HepG2 (cell line): ENCODE data around the gene XPR1. TPM values are rescaled to one million over a fixed set of nuclear protein-coding genes. Genes with fewer than 3 reads are reported as not detected.
A peak's percentile ranks its signal among the peaks of the same experiment; 100 is the strongest.
"Not testable (repeated sequence)": the region's sequence is repeated elsewhere in the genome, so short reads cannot be mapped to it uniquely, and the experiment has no call there.

Experiments
- ATAC-seq: fragments of 200-7000 bp; cut with Tn5 transposase; 3 replicates; pipeline ENCODE4 v1.9.1; 2020; ENCODE audit warnings: mild to moderate bottlenecking, moderate library complexity
- BruUV-seq: library from RNA; stranded (reverse); fragments of 400-500 nt; replicated peaks from 2 replicates; lab custom pipeline; 2021; lab: Mats Ljungman, UMichigan
- CTCF ChIA-PET: fragments of 300-600 bp; formaldehyde crosslinking; extraction: SDS; loops from one replicate; lab custom pipeline; 2021; ENCODE audit warnings: low total read pairs, inconsistent platforms, low intra/inter-chr PET ratio; lab: Yijun Ruan, JAX
- POLR2A ChIA-PET: fragments of 350-600 bp; sonication (Branson Sonifier 250); formaldehyde crosslinking; loops from one replicate; lab custom pipeline; 2020; ENCODE audit warnings: antibody characterized with exemption, inconsistent platforms; lab: Yijun Ruan, JAX
- DNase-seq: peaks from one replicate; pipeline ENCODE4 v3.0.0-alpha.2; 2015; ENCODE audit warnings: low spot score
- FAIRE-seq: peaks from 3 replicates; lab custom pipeline; 2011; peaks lifted over from hg19 to GRCh38; lab: Jason Lieb, UNC
- H2AFZ ChIP-seq: one replicate; pipeline ENCODE4 v1.6.1; 2011; ENCODE audit warnings: low read length, inconsistent platforms
- H3K27ac ChIP-seq: fragments of 300-600 bp; 3 replicates; pipeline ENCODE4 v1.8.0; 2011; ENCODE audit warnings: mixed run types, mild to moderate bottlenecking, mixed read lengths, low read length, inconsistent platforms; ENCODE audit not compliant: insufficient read depth; ENCODE audit errors: extremely low read length
- H3K27me3 ChIP-seq, 2 experiments: fragments of 200-600 bp in 1 of 2; 2 replicates in 1 of 2; 3 replicates in 1 of 2; pipeline versions ENCODE4 v1.6.0 to v1.8.0; 2011; ENCODE audit warnings: low read length in 2 of 2, mild to moderate bottlenecking in 2 of 2, moderate library complexity in 2 of 2, inconsistent platforms in 1 of 2; ENCODE audit not compliant: insufficient read depth in 2 of 2, control insufficient read depth in 1 of 2
- H3K36me3 ChIP-seq, 2 experiments: fragments of 200-600 bp in 1 of 2; replicated peaks in 1 of 2; 2 replicates in 1 of 2; 3 replicates in 1 of 2; pipeline versions ENCODE4 v1.5.1 to v1.8.0; 2011; ENCODE audit warnings: low read length in 2 of 2, inconsistent platforms in 1 of 2; ENCODE audit not compliant: insufficient read depth in 2 of 2, control insufficient read depth in 1 of 2
- H3K4me1 ChIP-seq: 2 replicates; pipeline ENCODE4 v1.5.1; 2012; ENCODE audit warnings: low read length, inconsistent platforms; ENCODE audit not compliant: insufficient read depth
- H3K4me2 ChIP-seq: 2 replicates; pipeline ENCODE4 v1.6.0; 2011; ENCODE audit warnings: low read depth, low read length, inconsistent platforms
- H3K4me3 ChIP-seq, 3 experiments: fragments of 200-600 bp in 1 of 3; sonication (generic), shearing (Covaris generic) in 1 of 3; replicated peaks in 1 of 3; 2 replicates each; pipeline ENCODE4 v1.5.1; 2011 to 2016; ENCODE audit warnings: low read length in 3 of 3, inconsistent platforms in 2 of 3, low read depth in 2 of 3, mild to moderate bottlenecking in 2 of 3, control low read depth in 1 of 3, mixed read lengths in 1 of 3; ENCODE audit not compliant: insufficient read depth in 1 of 3
- H3K79me2 ChIP-seq: one replicate; pipeline ENCODE4 v1.6.1; 2011; ENCODE audit warnings: low read length, inconsistent platforms; ENCODE audit not compliant: insufficient read depth
- H3K9ac ChIP-seq: 2 replicates; pipeline ENCODE4 v1.6.0; 2011; ENCODE audit warnings: mild to moderate bottlenecking, low read depth, low read length, inconsistent platforms; ENCODE audit not compliant: insufficient read depth
- H3K9me3 ChIP-seq: 2 replicates; pipeline ENCODE4 v1.5.1; 2012; ENCODE audit warnings: mild to moderate bottlenecking, low read length
- H4K20me1 ChIP-seq: 2 replicates; pipeline ENCODE4 v1.6.0; 2011; ENCODE audit warnings: inconsistent platforms, mild to moderate bottlenecking, low read length, moderate library complexity; ENCODE audit not compliant: insufficient read depth
- ARNTL ChIP-seq: sonication (generic); formaldehyde crosslinking; IDR thresholded peaks from 2 replicates; pipeline ENCODE4 v1.4.0; 2020; ENCODE audit warnings: mild to moderate bottlenecking, missing genetic modification reagents
- REL ChIP-seq: sonication (generic); formaldehyde crosslinking; conservative IDR thresholded peaks from 2 replicates; pipeline ENCODE4 v1.8.0; 2022; ENCODE audit warnings: mild to moderate bottlenecking, missing genetic modification reagents, moderate library complexity
- ZMYM4 ChIP-seq: sonication (generic); formaldehyde crosslinking; IDR thresholded peaks from 2 replicates; pipeline ENCODE4 v1.8.1; 2023; ENCODE audit warnings: mild to moderate bottlenecking, missing genetic modification reagents
- ZNF574 ChIP-seq: sonication (generic); formaldehyde crosslinking; IDR thresholded peaks from 2 replicates; pipeline ENCODE4 v1.4.0; 2020; ENCODE audit warnings: missing genetic modification reagents
- ZNF883 ChIP-seq: sonication (generic); formaldehyde crosslinking; IDR thresholded peaks from 2 replicates; pipeline ENCODE4 v1.5.1; 2020; ENCODE audit warnings: mild to moderate bottlenecking, missing genetic modification reagents; ENCODE audit errors: not compliant biosample characterization
- WGBS: methylation state at CpG from one replicate; pipeline ENCODE4 v1.1.6; 2017; ENCODE audit warnings: low lambda C conversion rate; 5-methylcytosine and 5-hydroxymethylcytosine counted together
- in situ Hi-C: cut with HindIII; loops from 2 replicates; pipeline ENCODE4 v1.10.0; 2017; ENCODE audit warnings: low pct_unique_long_range_greater_than_20kb; ENCODE audit not compliant: extremely low pct_ligation_motif_present
- intact Hi-C: fragments of 100-400 bp; cut with micrococcal nuclease; formaldehyde crosslinking; loops from one replicate; pipeline ENCODE4 v1.10.0; 2022; ENCODE audit not compliant: unreplicated experiment
- polyA plus RNA-seq, 8 experiments: library from polyadenylated mRNA; depleted of rRNA in 3 of 8; stranded (reverse) in 7 of 8; unstranded in 1 of 8; fragments of >200 nt; fragmentation: Illumina TruSeq in 4 of 8; extraction: Trizol in 4 of 8; gene quantifications; 2 replicates each; pipeline versions ENCODE4 v1.2.1 to v1.2.3, GENCODE V29; 2011 to 2016; ENCODE audit warnings: low read depth in 4 of 8, missing spikeins in 1 of 8, mixed read lengths in 1 of 8; ENCODE audit not compliant: insufficient read depth in 1 of 8
- total RNA-seq, 5 experiments: library from RNA; depleted of rRNA; stranded (reverse); fragments of >200 nt; fragmentation: Illumina TruSeq; extraction: Trizol; gene quantifications; 2 replicates each; pipeline ENCODE4 v1.2.3, GENCODE V29; 2016; ENCODE audit warnings: low read depth in 1 of 5

Gene XPR1
- total and polyA plus RNA-seq, 2 of the 13 experiments (the other 11 are each of a cell fraction or from before 2014, with no cell fraction given): 22.3 to 23.6 TPM

GRCh38 chr1:180821970-180822369 lies 190.1 kb downstream of the XPR1 start:
- no peaks in the 10 kb centered on the region for H3K4me1 ChIP-seq
- H3K4me3 ChIP-seq: no peak overlapping the region
- H3K79me2 ChIP-seq: no peaks in the 10 kb centered on the region
- ATAC-seq (no peak), DNase-seq (no peak), FAIRE-seq (no peak)
- no peak overlapping the region for H3K27ac ChIP-seq
- intact Hi-C loops: no loop called here
- H2AFZ ChIP-seq: no peak overlapping the region
- in situ Hi-C loops: no loop called here
- ChIA-PET CTCF (no interaction called here), POLR2A (no interaction called here)
- no peak overlapping the region for H3K4me2 ChIP-seq
- peaks cover 0 to 4% of the 10 kb centered on the region in 2 experiments; a peak in 1 of 5 replicates for H3K36me3 ChIP-seq
- 97% methylated on average over 2 of the region's 2 CpGs for WGBS
- TF ChIP-seq ARNTL (no peak), REL (CRISPR knock-in tag) (no peak), ZMYM4 (no peak), ZNF574 (no peak), ZNF883 (CRISPR knock-in tag) (no peak)
- BruUV-seq: no TSS peak
- H3K9ac ChIP-seq: no peak overlapping the region
- no peaks in the 10 kb centered on the region; the same call in 1 of the 2 replicates for H4K20me1 ChIP-seq
- H3K9me3 ChIP-seq: no peaks in the 10 kb centered on the region
- no peaks in the 10 kb centered on the region for H3K27me3 ChIP-seq

DNA sequence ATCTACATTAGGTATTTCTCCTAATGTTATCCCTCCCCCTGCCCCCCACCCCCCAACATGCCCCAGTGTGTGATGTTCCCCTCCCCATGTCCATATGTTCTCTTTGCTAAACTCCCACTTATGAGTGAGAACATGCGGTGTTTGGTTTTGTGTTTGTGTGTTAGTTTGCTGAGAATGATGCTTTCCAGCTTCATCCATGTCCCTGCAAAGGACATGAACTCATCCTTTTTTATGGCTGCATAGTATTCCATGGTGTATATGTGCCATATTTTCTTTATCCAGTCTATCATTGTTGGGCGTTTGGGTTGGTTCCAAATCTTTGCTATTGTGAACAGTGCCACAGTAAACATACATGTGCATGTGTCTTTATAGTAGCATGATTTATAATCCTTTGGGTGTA lies 199.7 kb downstream of the XPR1 start:
- H3K4me3 ChIP-seq, DNase-seq, CTCF ChIA-PET, H3K4me1 ChIP-seq, BruUV-seq, H3K79me2 ChIP-seq, in situ Hi-C loops, H3K27ac ChIP-seq, ATAC-seq, intact Hi-C loops, H3K9ac ChIP-seq, H3K27me3 ChIP-seq, H3K9me3 ChIP-seq, POLR2A ChIA-PET, H2AFZ ChIP-seq, H4K20me1 ChIP-seq, H3K36me3 ChIP-seq, H3K4me2 ChIP-seq, FAIRE-seq: not testable (repeated sequence)
- 94% methylated on average over 2 of the region's 2 CpGs for WGBS

- H3K27ac ChIP-seq, H3K9me3 ChIP-seq, H3K36me3 ChIP-seq, H2AFZ ChIP-seq, H3K4me1 ChIP-seq, H3K4me2 ChIP-seq, intact Hi-C loops, H3K27me3 ChIP-seq, H3K4me3 ChIP-seq, H4K20me1 ChIP-seq, in situ Hi-C loops, DNase-seq, FAIRE-seq, H3K79me2 ChIP-seq, CTCF ChIA-PET, H3K9ac ChIP-seq, POLR2A ChIA-PET, ATAC-seq: not testable (repeated sequence)
- WGBS: 100% methylated on average over 1 of the region's 1 CpG
- BruUV-seq: TSS peak; percentile 30
Measured at GRCh38 chr1:180833180-180833579, 201.4 kb downstream of the XPR1 start.
